Measurements from ENCODE around the gene MTHFD2. TPM values are rescaled to one million over a fixed set of nuclear protein-coding genes. Genes with fewer than 3 reads are reported as not detected.

MTHFD2 gene
- total and polyA plus RNA-seq, 2 of the 8 experiments (the other 6 are each of a cell fraction or from before 2014, with no cell fraction given) = 99.5 to 291 TPM

DNA sequence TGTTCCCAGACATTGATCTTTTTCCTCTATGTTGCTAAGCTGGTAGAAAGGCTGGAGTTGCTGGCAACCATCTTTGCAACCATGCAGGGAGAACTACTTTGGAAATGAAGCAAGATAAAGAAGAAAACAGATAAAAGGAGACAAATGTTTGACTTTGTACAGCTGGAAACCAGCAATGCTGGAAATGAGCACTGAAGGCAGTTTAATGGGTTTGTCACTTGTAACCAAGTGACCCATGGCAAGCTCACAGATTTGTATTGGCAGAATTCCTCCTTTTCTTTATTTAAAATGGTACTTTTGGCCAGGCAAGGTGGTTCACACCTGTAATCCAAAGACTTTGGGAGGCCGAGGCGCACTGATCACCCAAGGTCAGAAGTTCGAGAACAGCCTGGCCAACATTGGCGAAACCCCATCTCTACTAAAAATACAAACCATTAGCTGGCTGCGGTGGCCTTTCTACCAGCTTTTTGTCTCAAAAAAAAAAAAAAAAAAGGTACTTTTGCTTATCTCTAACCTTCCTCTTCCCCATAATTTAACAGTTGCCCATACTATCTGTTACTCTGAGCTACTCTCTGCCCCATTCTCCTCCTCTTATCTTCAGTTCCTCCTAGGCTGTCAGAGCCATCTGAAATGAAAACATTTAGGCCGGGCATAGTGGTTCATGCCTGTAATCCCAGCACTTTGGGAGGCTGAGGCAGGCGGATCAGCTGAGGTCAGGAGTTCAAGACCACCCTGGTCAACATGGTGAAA lies 48.7 kb upstream of the MTHFD2 start (continued):
- TF ChIP-seq CBX5 (IDR thresholded peaks at IDR 0.05; ENCODE audit: low read depth, low read length) (no peak), KDM5A (IDR thresholded peaks at IDR 0.05; ENCODE audit: low read length) (no peak)
- TF ChIP-seq, protein P1, sequence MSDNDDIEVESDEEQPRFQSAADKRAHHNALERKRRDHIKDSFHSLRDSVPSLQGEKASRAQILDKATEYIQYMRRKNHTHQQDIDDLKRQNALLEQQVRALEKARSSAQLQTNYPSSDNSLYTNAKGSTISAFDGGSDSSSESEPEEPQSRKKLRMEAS (IDR thresholded peaks at IDR 0.05) = no peak
